Superior temporal gyrus (tissue), 1 donor: ENCODE data around the gene BTC.
"Not testable (repeated sequence)": the region's sequence is repeated elsewhere in the genome, so short reads cannot be mapped to it uniquely, and the experiment has no call there.

ENCODE experiments used
- DNase-seq: peaks from one replicate; pipeline ENCODE4 v3.0.0-alpha.2; 2016; ENCODE audit errors: extremely low spot score

BTC gene

GRCh38 chr4:74758551-74759145 lies 35.7 kb downstream of the BTC start:
- no peak for DNase-seq

GRCh38 chr4:74757136-74757535 lies 37.2 kb downstream of the BTC start:
- DNase-seq: no peak

GRCh38 chr4:74755486-74755885 lies 38.8 kb downstream of the BTC start:
- DNase-seq: no peak

GRCh38 chr4:74754218-74754617 lies 40.1 kb downstream of the BTC start:
- DNase-seq: no peak

GRCh38 chr4:74752798-74753197 lies 41.5 kb downstream of the BTC start:
- no peak for DNase-seq

- DNase-seq: no peak
Observed at GRCh38 chr4:74751856-74752255, 42.5 kb downstream of the BTC start.

- DNase-seq: no peak
Observed at GRCh38 chr4:74751247-74751646, 43.1 kb downstream of the BTC start.

- no peak for DNase-seq
Observed at GRCh38 chr4:74742185-74742584, 52.1 kb downstream of the BTC start.

GRCh38 chr4:74738464-74739143 lies 55.7 kb downstream of the BTC start:
- DNase-seq: peak; percentile 65

GRCh38 chr4:74734995-74735394 lies 59.3 kb downstream of the BTC start:
- no peak for DNase-seq

- no peak for DNase-seq
Observed at GRCh38 chr4:74733756-74734155, 60.6 kb downstream of the BTC start.

GRCh38 chr4:74724979-74725378 lies 69.3 kb downstream of the BTC start:
- no peak for DNase-seq

GRCh38 chr4:74716436-74716765 lies 77.9 kb downstream of the BTC start:
- no peak for DNase-seq

- no peak for DNase-seq
Observed at GRCh38 chr4:74715706-74716435, 78.5 kb downstream of the BTC start.

- no peak for DNase-seq
Observed at GRCh38 chr4:74714611-74715130, 79.7 kb downstream of the BTC start.

GRCh38 chr4:74708135-74708534 lies 86.2 kb downstream of the BTC start:
- not testable (repeated sequence) for DNase-seq
